Colonic mucosa (tissue), 4 donors: Measurements from ENCODE around the gene PRR5. TPM values are rescaled to one million over a fixed set of nuclear protein-coding genes. Genes with fewer than 3 reads are reported as not detected.

Experiments
- DNase-seq: peaks from one replicate; pipeline ENCODE4 v3.0.0-alpha.2; 2020
- H3K27ac ChIP-seq: fragments of 200-600 bp; one replicate; pipeline ENCODE4 v1.8.0; 2021
- H3K27me3 ChIP-seq: fragments of 200-600 bp; one replicate; pipeline ENCODE4 v1.8.0; 2021
- H3K36me3 ChIP-seq: fragments of 200-600 bp; one replicate; pipeline ENCODE4 v1.8.0; 2021
- H3K4me1 ChIP-seq: fragments of 200-600 bp; one replicate; pipeline ENCODE4 v1.8.0; 2021; ENCODE audit warnings: mild to moderate bottlenecking
- H3K4me3 ChIP-seq: fragments of 200-600 bp; one replicate; pipeline ENCODE4 v1.8.0; 2021
- H3K9ac ChIP-seq, 2 donors: one replicate each; pipeline ENCODE4 v1.7.0; 2013; ENCODE audit warnings: control low read depth in 2 of 2, low read depth in 2 of 2, low read length in 2 of 2
- H3K9me3 ChIP-seq: fragments of 200-600 bp; one replicate; pipeline ENCODE4 v1.8.0; 2021
- intact Hi-C: fragments of 100-400 bp; cut with DNase I; formaldehyde crosslinking; loops from one replicate; pipeline ENCODE4 v1.14.1; 2022
- total RNA-seq, 2 donors: library from RNA; stranded (reverse); fragmentation: NEBNext Ultra II Directional in 1 of 2; extraction: Animal tissue kit (Norgen Biotek cat#: 25700) in 1 of 2; gene quantifications; one replicate each; pipeline ENCODE4 v1.2.1, GENCODE V29; 2021
- TF ChIP-seq, protein P1 (sequence below): fragments of 200-600 bp; IDR thresholded peaks from one replicate; pipeline ENCODE4 v1.8.0; 2022; ENCODE audit warnings: antibody characterized with exemption, mild to moderate bottlenecking
- donor health status: healthy.
- donor health status: DM: no; HTN: no; CAD: no.
- donor health status: DM: no; HTN: no; CAD: no.

Gene PRR5
- total RNA-seq, 2 donors from 2014 or later, result 21.2 to 45.8 TPM

GRCh38 chr22:44691796-44692661, 10.0 kb upstream of the PRR5 start:
- H3K4me1 ChIP-seq, result no peaks in the 10 kb centered on the region
- no peaks in the 10 kb centered on the region for H3K9me3 ChIP-seq
- intact Hi-C loops, result no loop called here
- H3K36me3 ChIP-seq, result no peaks in the 10 kb centered on the region
- H3K27me3 ChIP-seq, result no peaks in the 10 kb centered on the region
- no peak overlapping the region for H3K4me3 ChIP-seq
- no peak overlapping the region for H3K9ac ChIP-seq
- TF ChIP-seq, protein P1, sequence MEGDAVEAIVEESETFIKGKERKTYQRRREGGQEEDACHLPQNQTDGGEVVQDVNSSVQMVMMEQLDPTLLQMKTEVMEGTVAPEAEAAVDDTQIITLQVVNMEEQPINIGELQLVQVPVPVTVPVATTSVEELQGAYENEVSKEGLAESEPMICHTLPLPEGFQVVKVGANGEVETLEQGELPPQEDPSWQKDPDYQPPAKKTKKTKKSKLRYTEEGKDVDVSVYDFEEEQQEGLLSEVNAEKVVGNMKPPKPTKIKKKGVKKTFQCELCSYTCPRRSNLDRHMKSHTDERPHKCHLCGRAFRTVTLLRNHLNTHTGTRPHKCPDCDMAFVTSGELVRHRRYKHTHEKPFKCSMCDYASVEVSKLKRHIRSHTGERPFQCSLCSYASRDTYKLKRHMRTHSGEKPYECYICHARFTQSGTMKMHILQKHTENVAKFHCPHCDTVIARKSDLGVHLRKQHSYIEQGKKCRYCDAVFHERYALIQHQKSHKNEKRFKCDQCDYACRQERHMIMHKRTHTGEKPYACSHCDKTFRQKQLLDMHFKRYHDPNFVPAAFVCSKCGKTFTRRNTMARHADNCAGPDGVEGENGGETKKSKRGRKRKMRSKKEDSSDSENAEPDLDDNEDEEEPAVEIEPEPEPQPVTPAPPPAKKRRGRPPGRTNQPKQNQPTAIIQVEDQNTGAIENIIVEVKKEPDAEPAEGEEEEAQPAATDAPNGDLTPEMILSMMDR, result no peak
- no peak overlapping the region for H3K27ac ChIP-seq
- DNase-seq, result no peak

- Histone ChIP-seq H3K4me1 (peaks cover 1% of the 10 kb centered on the region), H3K27me3 (no peaks in the 10 kb centered on the region), H3K9me3 (no peaks in the 10 kb centered on the region), H3K36me3 (no peaks in the 10 kb centered on the region), H3K4me3 (no peak overlapping the region), H3K27ac (no peak overlapping the region), H3K9ac (no peak overlapping the region)
- DNase-seq, result no peak
- TF ChIP-seq, protein P1, result no peak
- intact Hi-C loops, result no loop called here
Measured at GRCh38 chr22:44692662-44693007, 9.4 kb upstream of the PRR5 start.

DNA sequence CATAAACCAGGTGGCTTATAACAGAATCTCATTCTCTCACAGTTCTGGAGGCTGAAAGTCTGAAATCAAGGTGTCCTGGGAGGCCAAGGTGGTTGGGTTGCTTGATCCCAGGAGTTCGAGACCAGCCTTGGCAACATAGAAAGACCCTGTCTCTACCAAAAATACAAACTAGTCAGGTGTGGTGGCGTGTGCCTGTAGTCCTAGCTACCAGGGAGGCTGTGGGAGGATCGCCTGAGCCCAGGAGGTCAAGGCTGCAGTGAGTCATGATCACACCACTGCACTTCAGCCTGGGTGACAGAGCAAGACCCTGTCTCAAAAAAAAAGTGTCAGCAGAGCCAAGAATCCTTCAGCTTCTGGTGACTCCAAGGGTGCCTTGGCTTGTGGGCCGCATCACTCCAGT, 8.9 kb upstream of the PRR5 start:
- intact Hi-C loops, result no loop called here
- TF ChIP-seq, protein P1, result no peak
- Histone ChIP-seq H3K4me3 (no peak overlapping the region), H3K4me1 (peaks cover 5% of the 10 kb centered on the region), H3K9me3 (no peaks in the 10 kb centered on the region), H3K9ac (no peak overlapping the region), H3K36me3 (no peaks in the 10 kb centered on the region), H3K27me3 (no peaks in the 10 kb centered on the region), H3K27ac (no peak overlapping the region)
- no peak for DNase-seq

DNA sequence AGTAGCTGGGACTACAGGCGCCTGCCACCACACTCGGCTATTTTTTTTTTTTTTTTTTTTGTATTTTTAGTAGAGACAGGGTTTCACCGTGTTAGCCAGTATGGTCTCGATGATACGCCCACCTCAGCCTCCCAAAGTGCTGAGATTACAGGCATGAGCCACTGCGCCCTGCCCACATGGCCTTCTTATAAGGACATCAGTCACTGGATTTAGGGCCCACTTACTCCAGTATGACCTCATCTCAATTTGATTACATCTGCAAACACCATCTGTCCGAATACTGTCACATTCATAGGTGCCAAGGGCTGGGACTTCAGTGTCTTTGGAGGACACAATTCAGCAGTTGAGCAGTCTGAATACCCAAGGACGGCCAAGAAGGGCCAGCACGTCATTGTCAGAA, 8.2 kb upstream of the PRR5 start:
- TF ChIP-seq, protein P1, result no peak
- H3K4me3 ChIP-seq, result no peak overlapping the region
- H3K36me3 ChIP-seq, result no peaks in the 10 kb centered on the region
- no peak for DNase-seq
- no peaks in the 10 kb centered on the region for H3K27me3 ChIP-seq
- intact Hi-C loops, result no loop called here
- no peak overlapping the region for H3K9ac ChIP-seq
- H3K27ac ChIP-seq, result no peak overlapping the region
- H3K9me3 ChIP-seq, result no peaks in the 10 kb centered on the region
- peaks cover 5% of the 10 kb centered on the region for H3K4me1 ChIP-seq

DNA sequence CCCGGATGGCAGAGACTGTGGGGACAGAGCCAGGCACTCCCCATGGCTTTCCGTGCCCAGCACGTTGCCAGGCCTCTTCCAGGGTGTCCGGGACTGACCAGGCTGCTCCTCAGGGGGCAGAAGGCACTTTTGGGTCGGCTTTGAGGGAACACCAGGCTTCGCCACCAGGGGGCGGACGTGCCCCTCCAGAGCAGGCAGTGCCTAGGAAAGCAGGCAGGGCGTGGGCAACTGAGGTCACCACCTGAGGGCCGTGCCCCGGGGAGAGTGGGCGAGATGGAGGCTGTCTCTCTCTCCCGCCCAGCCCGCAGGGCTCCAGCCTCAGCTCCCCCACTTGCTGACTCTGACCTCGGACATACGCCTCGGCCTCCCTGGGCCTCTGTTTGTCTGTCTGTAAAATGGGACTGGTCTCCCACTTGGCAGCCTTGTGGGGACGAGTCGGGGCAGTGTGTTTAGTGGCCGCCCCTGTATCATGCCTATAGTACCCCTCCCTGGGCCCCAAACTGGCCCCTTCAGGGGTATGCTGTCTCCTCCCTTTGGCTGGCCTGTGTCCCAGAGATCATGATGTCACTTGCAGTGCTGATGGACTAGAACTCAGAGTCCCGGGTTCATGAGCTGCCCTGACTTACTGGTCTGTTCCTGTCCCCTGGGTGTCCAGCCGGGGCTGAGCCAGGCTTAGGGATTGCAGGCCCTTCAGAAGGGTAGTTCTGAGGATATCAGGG, 4.4 kb upstream of the PRR5 start:
- H3K27ac ChIP-seq, result no peak overlapping the region
- intact Hi-C loops, result loop anchor here (2.0 kb wide), 1 partner anchor 39 kb away; no protein-coding TSS in a partner anchor

More for the DNA sequence above, 4.4 kb upstream of the PRR5 start:
- H3K27me3 ChIP-seq, result no peaks in the 10 kb centered on the region
- H3K9me3 ChIP-seq, result no peaks in the 10 kb centered on the region
- DNase-seq, result peak; percentile 86
- H3K4me3 ChIP-seq, result no peak overlapping the region
- H3K36me3 ChIP-seq, result no peaks in the 10 kb centered on the region
- peaks cover 5% of the 10 kb centered on the region for H3K4me1 ChIP-seq
- TF ChIP-seq, protein P1, result peak; percentile 83
- no peak overlapping the region for H3K9ac ChIP-seq
